Cardiac fibroblast (primary cell): ENCODE data around the gene SRGAP3.
"Not testable (repeated sequence)": the region's sequence is repeated elsewhere in the genome, so short reads cannot be mapped to it uniquely, and the experiment has no call there.

Experiments
- DNase-seq, 2 donors: peaks; one replicate each; pipeline versions ENCODE4 v3.0.0 to v3.0.0-alpha.2; 2010; ENCODE audit warnings: low read depth in 2 of 2
- H3K4me3 ChIP-seq, 2 donors: replicated peaks in 1 of 2; 1 replicate in 1 of 2; 2 replicates in 1 of 2; pipeline ENCODE4 v1.5.1; 2011; ENCODE audit warnings: low read depth in 2 of 2, low read length in 2 of 2, mild to moderate bottlenecking in 2 of 2, moderate library complexity in 1 of 2
- TF ChIP-seq, protein P1 (sequence below): IDR thresholded peaks from one replicate; pipeline ENCODE4 v1.5.1; 2011; ENCODE audit warnings: low read depth, mild to moderate bottlenecking, low read length, inconsistent platforms

Gene SRGAP3

DNA sequence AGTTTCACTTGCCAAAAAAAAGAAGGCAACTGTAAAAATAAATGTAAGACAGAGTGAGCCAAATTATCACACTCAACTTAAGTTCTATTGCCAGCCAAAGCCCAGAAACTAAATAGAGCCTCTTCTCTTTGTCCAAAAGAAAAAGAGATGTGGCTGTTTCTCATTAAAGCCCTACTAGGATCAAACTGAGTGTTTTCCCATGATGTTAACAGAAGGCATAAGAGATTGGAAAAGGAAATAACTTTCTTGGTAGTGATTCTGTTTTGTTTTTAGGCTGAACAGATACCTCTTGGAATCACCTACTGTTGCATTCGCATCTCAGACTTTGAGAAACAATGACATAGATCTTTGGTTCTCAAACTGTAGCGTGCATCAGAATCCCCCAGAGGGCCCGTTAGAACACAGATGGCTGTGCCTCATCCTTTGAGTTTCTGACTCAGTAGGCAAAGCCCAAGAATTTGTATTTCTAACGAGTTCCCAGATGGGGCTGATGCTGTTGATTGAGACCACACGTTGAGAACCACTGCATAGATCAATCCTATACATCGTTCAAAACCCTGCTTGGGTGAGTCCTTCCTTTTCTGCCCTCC, 42.5 kb upstream of the SRGAP3 start:
- TF ChIP-seq, protein P1, sequence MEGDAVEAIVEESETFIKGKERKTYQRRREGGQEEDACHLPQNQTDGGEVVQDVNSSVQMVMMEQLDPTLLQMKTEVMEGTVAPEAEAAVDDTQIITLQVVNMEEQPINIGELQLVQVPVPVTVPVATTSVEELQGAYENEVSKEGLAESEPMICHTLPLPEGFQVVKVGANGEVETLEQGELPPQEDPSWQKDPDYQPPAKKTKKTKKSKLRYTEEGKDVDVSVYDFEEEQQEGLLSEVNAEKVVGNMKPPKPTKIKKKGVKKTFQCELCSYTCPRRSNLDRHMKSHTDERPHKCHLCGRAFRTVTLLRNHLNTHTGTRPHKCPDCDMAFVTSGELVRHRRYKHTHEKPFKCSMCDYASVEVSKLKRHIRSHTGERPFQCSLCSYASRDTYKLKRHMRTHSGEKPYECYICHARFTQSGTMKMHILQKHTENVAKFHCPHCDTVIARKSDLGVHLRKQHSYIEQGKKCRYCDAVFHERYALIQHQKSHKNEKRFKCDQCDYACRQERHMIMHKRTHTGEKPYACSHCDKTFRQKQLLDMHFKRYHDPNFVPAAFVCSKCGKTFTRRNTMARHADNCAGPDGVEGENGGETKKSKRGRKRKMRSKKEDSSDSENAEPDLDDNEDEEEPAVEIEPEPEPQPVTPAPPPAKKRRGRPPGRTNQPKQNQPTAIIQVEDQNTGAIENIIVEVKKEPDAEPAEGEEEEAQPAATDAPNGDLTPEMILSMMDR: no peak

GRCh38 chr3:9290566-9290965, 41.1 kb upstream of the SRGAP3 start:
- TF ChIP-seq, protein P1: no peak
- H3K4me3 ChIP-seq: no peak overlapping the region
- DNase-seq: no peak

More for the DNA sequence above, 42.5 kb upstream of the SRGAP3 start:
- DNase-seq: peak in 1 of 2 donors; percentile 28
- no peak overlapping the region for H3K4me3 ChIP-seq

DNA sequence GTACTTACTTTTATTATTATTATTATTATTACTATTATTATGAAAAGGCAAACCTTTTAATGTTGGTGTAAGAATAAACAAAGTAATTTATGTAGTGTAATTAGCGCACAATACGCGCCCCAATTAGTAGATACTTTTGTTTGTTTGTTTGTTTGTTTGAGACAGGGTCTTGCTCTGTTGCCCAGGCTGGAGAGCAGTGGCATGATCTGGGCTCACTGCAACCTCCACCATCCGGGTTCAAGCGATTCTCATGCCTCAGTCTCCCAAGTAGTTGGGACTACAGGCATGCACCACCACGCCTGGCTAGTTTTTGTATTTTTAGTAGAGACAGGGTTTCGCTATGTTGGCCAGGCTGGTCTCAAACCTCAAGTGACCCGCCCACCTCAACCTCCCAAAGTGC, 32.1 kb upstream of the SRGAP3 start:
- not testable (repeated sequence) for H3K4me3 ChIP-seq, DNase-seq

DNA sequence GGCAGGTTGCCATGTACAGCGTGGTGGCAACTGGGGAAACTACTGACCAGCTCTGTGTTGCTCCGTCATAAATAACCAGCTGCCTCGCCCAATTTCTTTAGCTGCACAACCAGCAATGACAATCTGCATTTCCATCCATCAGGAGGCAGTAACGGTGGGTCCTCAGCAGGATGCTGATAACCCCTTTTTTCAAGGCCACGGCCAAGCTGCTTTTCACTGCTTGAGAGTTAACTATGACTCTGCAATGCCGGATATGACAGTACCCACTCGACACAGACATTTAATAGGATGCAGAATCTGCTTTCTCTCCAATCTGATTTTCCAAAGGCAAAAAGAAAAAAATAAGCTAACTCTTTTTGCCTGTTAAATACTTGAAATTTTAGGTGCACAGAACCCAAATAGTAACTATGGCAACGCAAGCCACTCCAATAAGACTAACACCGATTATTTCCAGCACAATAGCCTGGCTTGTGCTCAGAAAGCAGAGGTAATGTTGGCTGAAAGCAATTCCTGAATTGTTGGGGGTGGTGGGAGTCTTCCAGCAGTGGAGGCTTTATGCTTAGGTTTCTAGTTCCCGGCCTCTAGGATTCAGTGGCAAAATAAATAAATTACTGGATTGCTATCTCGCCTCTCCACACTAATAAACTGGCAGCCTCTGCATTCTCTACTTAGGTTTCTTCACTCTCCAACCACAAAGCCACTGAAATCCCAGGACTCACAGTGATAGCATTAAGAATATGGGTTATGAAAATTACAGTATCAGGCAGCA, 31.2 kb upstream of the SRGAP3 start:
- TF ChIP-seq, protein P1: no peak
- DNase-seq: peak in 1 of 2 donors; percentile 6
- H3K4me3 ChIP-seq: no peak overlapping the region

DNA sequence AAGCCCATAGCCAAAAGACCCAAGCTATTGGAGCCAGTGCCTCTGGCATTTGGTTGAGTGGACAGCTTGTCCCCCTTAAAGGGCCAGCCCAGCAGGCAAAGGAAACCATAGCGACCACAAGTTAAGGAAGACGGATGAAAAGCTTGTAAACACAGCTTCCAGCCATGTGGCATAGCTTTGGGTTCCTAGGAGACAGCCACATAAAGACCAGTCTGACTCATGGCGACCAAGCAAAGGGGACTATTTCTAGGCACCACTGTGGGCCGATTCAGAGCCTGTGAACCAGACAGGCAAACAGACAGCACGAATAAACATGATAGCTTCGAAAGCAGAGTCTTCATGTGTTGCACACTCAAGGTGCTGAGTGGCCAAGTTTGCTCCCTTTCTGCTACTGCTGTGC, 30.5 kb upstream of the SRGAP3 start:
- H3K4me3 ChIP-seq: no peak overlapping the region
- TF ChIP-seq, protein P1: no peak
- peak in 1 of 2 donors; percentile 11 for DNase-seq

DNA sequence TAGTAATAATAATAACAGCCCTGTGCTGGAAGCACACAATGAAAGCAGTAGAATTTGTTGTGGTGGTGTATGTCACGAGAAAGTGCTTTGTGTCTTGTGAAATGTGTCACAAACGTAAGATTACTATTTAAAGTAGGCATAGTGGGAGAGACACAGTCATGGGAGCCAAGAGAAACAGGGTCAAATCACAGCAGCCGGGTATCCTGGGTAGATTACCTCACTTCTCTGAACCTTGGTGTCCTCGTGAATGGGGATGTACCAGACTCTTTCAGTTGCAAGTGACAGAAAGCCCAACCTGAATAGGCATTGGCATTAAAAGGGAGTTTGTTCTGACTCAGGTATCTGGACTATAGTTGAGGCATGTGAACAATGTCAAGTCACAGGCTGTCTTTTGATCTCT, 29.1 kb upstream of the SRGAP3 start:
- no peak for DNase-seq
- TF ChIP-seq, protein P1: no peak
- H3K4me3 ChIP-seq: no peak overlapping the region

DNA sequence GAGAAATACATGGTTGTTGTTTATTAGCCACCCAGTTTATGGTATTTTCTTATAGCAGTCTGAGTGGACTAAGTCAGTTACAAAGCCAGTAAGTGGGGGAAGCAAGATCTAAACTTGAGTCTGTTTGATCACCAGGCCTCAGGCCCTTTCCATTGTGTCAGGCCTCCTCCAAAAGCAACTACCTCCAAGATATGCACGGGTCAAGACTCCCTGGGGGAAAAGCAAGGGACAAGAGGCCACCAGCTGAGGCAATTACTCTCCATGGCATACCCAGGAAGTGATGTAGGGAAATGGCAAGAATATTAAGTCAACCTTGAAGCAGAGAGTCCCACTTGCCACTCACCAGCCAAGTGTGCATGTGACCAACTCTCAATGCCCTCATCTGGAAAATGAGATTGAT, 28.6 kb upstream of the SRGAP3 start:
- TF ChIP-seq, protein P1: no peak
- no peak for DNase-seq
- H3K4me3 ChIP-seq: no peak overlapping the region
